K562 (cell line): ENCODE measurements around the gene ERCC1. TPM values are rescaled to one million over a fixed set of nuclear protein-coding genes. Genes with fewer than 3 reads are reported as not detected.

Experiments used
- ATF1 ChIP-seq, 2 experiments: fragments of 450-650 bp in 1 of 2; IDR thresholded peaks; 2 replicates each; pipeline ENCODE4 v1.6.1; 2016; ENCODE audit warnings: missing compliant biosample characterization in 1 of 2, missing genetic modification characterization in 1 of 2
- ATF4 ChIP-seq: fragments of 450-650 bp; formaldehyde crosslinking; IDR thresholded peaks from 2 replicates; pipeline ENCODE4 v1.4.0; 2022; ENCODE audit warnings: mild to moderate bottlenecking, moderate library complexity
- BRD9 ChIP-seq: fragments of 450-650 bp; IDR thresholded peaks from 2 replicates; pipeline ENCODE4 v1.6.1; 2018; ENCODE audit warnings: low read depth; ENCODE audit not compliant: partially characterized antibody
- CBFA2T2 ChIP-seq: fragments of 450-650 bp; conservative IDR thresholded peaks from 2 replicates; pipeline ENCODE4 v1.6.1; 2017; ENCODE audit warnings: mild to moderate bottlenecking
- CBFB ChIP-seq: sonication (generic); formaldehyde crosslinking; IDR thresholded peaks from 2 replicates; pipeline ENCODE4 v1.4.0; 2020; ENCODE audit warnings: mild to moderate bottlenecking, missing genetic modification reagents
- ESRRB ChIP-seq: fragments of 250-450 bp; sonication (Bioruptor Pico); IDR thresholded peaks from 2 replicates; pipeline ENCODE4 v1.5.0; 2020; ENCODE audit warnings: mild to moderate bottlenecking, moderate library complexity, borderline replicate concordance
- FIP1L1 ChIP-seq: fragments of 200-400 bp; formaldehyde crosslinking; IDR thresholded peaks from 2 replicates; pipeline ENCODE4 v1.6.1; 2018; ENCODE audit warnings: mild to moderate bottlenecking, low read depth, low read length; ENCODE audit not compliant: poor library complexity, severe bottlenecking
- GABPB2 ChIP-seq: fragments of 250-450 bp; sonication (Bioruptor Pico); conservative IDR thresholded peaks from 2 replicates; pipeline ENCODE4 v1.5.1; 2021; ENCODE audit warnings: mild to moderate bottlenecking
- GATAD2A ChIP-seq: fragments of 450-650 bp; IDR thresholded peaks from 2 replicates; pipeline ENCODE4 v1.6.1; 2017
- LEF1 ChIP-seq: fragments of 450-650 bp; IDR thresholded peaks from 2 replicates; pipeline ENCODE4 v1.6.1; 2016; ENCODE audit warnings: mild to moderate bottlenecking
- MCM5 ChIP-seq: fragments of 450-650 bp; IDR thresholded peaks from 2 replicates; pipeline ENCODE4 v1.6.1; 2016; ENCODE audit warnings: low read depth
- NBN ChIP-seq: fragments of 450-650 bp; IDR thresholded peaks from 2 replicates; pipeline ENCODE4 v1.6.1; 2016; ENCODE audit warnings: low read depth, mild to moderate bottlenecking
- NEUROD1 ChIP-seq: fragments of 150-350 bp; IDR thresholded peaks from 2 replicates; pipeline ENCODE4 v1.6.1; 2014; ENCODE audit warnings: borderline replicate concordance, low read length, low read depth; ENCODE audit not compliant: partially characterized antibody
- NONO ChIP-seq, 2 experiments: fragments of 200-400 bp in 1 of 2; fragments of 450-650 bp in 1 of 2; formaldehyde crosslinking in 1 of 2; IDR thresholded peaks; 2 replicates each; pipeline ENCODE4 v1.6.1; 2017; ENCODE audit warnings: low read depth in 2 of 2, mild to moderate bottlenecking in 2 of 2, moderate library complexity in 2 of 2, low read length in 1 of 2
- NR0B1 ChIP-seq: fragments of 450-650 bp; IDR thresholded peaks from one replicate; pipeline ENCODE4 v1.6.1; 2018; ENCODE audit warnings: mild to moderate bottlenecking, moderate library complexity; ENCODE audit not compliant: partially characterized antibody
- RCOR1 ChIP-seq, 2 experiments: IDR thresholded peaks; 2 replicates each; pipeline ENCODE4 v1.6.1; 2012; ENCODE audit warnings: low read depth in 2 of 2, low read length in 2 of 2, borderline replicate concordance in 1 of 2, improper control_type of control experiment in 1 of 2
- SMAD1 ChIP-seq: fragments of 150-350 bp; IDR thresholded peaks from 2 replicates; pipeline ENCODE4 v1.6.1; 2014; ENCODE audit warnings: low read length, low read depth; ENCODE audit not compliant: partially characterized antibody
- SUPT5H ChIP-seq: fragments of 450-650 bp; IDR thresholded peaks from 2 replicates; pipeline ENCODE4 v1.6.1; 2016
- TRIM28 ChIP-seq: fragments of 450-650 bp; IDR thresholded peaks from 2 replicates; pipeline ENCODE4 v1.6.1; 2017
- ZBTB17 ChIP-seq: fragments of 450-650 bp; formaldehyde crosslinking; IDR thresholded peaks from 2 replicates; pipeline ENCODE4 v1.4.0; 2020; ENCODE audit warnings: mild to moderate bottlenecking
- ZFPM2 ChIP-seq: fragments of 250-450 bp; sonication (Bioruptor Pico); IDR thresholded peaks from 2 replicates; pipeline ENCODE4 v1.5.1; 2022; ENCODE audit warnings: mild to moderate bottlenecking
- ZNF134 ChIP-seq: fragments of 250-450 bp; sonication (Bioruptor Pico); conservative IDR thresholded peaks from 2 replicates; pipeline ENCODE4 v1.4.0; 2020
- ZNF143 ChIP-seq: sonication (generic); formaldehyde crosslinking; IDR thresholded peaks from 2 replicates; pipeline ENCODE4 v1.9.0; 2022; ENCODE audit warnings: mild to moderate bottlenecking, missing genetic modification reagents
- ZNF253 ChIP-seq: fragments of 250-450 bp; sonication (Bioruptor Pico); conservative IDR thresholded peaks from 2 replicates; pipeline ENCODE4 v1.6.1; 2021; ENCODE audit warnings: mild to moderate bottlenecking
- ZNF3 ChIP-seq: fragments of 250-450 bp; sonication (Bioruptor Pico); IDR thresholded peaks from 2 replicates; pipeline ENCODE4 v1.5.0; 2021; ENCODE audit warnings: mild to moderate bottlenecking, moderate library complexity
- ZNF717 ChIP-seq: fragments of 250-450 bp; sonication (Bioruptor Pico); IDR thresholded peaks from 2 replicates; pipeline ENCODE4 v1.5.0; 2021
- polyA plus RNA-seq, 8 experiments: library from polyadenylated mRNA; depleted of rRNA in 4 of 8; stranded (reverse) in 5 of 8; unstranded in 3 of 8; fragments of >200 nt; fragmentation: Nextera tagmentation in 2 of 8; fragmentation: Illumina TruSeq in 1 of 8; extraction: Ambion mirVana in 2 of 8; extraction: Trizol in 1 of 8; gene quantifications; 2 replicates each; pipeline versions ENCODE4 v1.2.1 to v1.2.3, GENCODE V29; 2011 to 2014; ENCODE audit warnings: inconsistent platforms in 1 of 8, missing spikeins in 1 of 8
- total RNA-seq, 7 experiments: library from RNA; depleted of rRNA in 6 of 7; stranded (reverse); fragments of >200 nt in 6 of 7; fragmentation: Illumina TruSeq in 2 of 7; extraction: Trizol in 2 of 7; gene quantifications; 2 replicates each; pipeline versions ENCODE4 v1.2.1 to v1.2.3, GENCODE V29; 2011 to 2021; ENCODE audit warnings: low replicate concordance in 1 of 7
- TF ChIP-seq, protein P1 (sequence below): fragments of 250-450 bp; sonication (Bioruptor Pico); IDR thresholded peaks from 2 replicates; pipeline ENCODE4 v1.4.0; 2020; ENCODE audit warnings: borderline replicate concordance

Gene ERCC1
- total and polyA plus RNA-seq, 9 of the 15 experiments (the other 6 are each of a cell fraction or from before 2014, with no cell fraction given), result 9.3 to 92.6 (median 60.0) TPM

DNA sequence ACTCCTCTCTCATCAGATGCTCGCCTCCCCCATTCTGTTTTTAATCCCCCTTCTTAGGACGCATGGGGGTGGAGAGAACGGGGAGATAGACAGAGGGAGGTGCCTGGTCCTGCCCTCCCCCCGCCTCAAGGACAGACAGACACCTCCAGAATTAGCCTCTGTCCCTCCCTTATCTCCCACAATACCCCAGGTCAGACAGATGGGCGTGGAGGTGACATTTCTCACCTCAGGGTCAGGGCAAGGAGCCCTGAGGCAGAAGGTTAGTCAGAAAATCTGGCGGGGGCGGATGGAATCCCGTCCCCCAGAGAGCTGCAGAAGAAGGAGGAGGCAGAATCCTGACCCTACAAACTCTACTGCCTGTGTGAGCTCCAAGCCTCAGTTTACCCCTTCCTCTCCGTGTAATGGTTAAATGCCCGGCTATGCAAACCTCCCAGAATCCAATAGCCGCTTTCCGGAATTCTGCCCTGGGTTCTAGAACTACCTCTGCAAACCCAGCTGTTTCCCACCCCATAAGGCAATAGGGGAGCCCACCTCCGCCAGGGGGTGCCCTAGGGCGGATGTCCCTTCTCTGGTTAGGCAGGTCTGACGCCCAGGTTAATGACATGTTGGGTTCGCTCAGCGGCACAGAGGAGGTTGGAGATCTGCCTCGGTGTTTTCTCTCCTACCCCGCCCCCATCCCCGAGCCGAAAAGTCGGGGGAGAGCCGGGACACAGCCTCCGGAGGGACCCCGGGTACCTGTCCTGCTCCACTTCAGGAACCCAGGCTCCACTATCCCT lies 19.7 kb downstream of the ERCC1 start (continued):
- TF ChIP-seq ZNF253 (CRISPR knock-in tag) (no peak), ZBTB17 (CRISPR knock-in tag) (no peak), ZNF3 (CRISPR knock-in tag) (no peak), GABPB2 (no peak), ZNF717 (CRISPR knock-in tag) (no peak), ZNF143 (CRISPR knock-in tag) (peak; percentile 38; the same call in 1 of the 2 replicates), NR0B1 (no peak), LEF1 (peak; percentile 25; the same call in 1 of the 2 replicates), ATF4 (CRISPR knock-in tag) (no peak), NBN (no peak), MCM5 (no peak), SUPT5H (no peak), ZNF134 (CRISPR knock-in tag) (no peak), CBFB (no peak), ZFPM2 (no peak), ESRRB (CRISPR knock-in tag) (no peak), SMAD1 (no peak), GATAD2A (no peak), NEUROD1 (no peak), NONO (IDR thresholded peaks at IDR 0.05; ENCODE audit: low read depth in 2 of 2, low read length in 1 of 2) (no peak), TRIM28 (no peak), BRD9 (no peak), ATF1 (CRISPR knock-in tag; IDR thresholded peaks at IDR 0.05) (no peak), ATF1 (tag; IDR thresholded peaks at IDR 0.05) (peak; percentile 14; the same call in 1 of the 2 replicates), CBFA2T2 (no peak), RCOR1 (IDR thresholded peaks at IDR 0.05; ENCODE audit: borderline replicate concordance in 1 of 2, low read depth in 2 of 2, low read length in 2 of 2) (no peak; a peak in 1 of 4 replicates), FIP1L1 (no peak)
- TF ChIP-seq, protein P1, sequence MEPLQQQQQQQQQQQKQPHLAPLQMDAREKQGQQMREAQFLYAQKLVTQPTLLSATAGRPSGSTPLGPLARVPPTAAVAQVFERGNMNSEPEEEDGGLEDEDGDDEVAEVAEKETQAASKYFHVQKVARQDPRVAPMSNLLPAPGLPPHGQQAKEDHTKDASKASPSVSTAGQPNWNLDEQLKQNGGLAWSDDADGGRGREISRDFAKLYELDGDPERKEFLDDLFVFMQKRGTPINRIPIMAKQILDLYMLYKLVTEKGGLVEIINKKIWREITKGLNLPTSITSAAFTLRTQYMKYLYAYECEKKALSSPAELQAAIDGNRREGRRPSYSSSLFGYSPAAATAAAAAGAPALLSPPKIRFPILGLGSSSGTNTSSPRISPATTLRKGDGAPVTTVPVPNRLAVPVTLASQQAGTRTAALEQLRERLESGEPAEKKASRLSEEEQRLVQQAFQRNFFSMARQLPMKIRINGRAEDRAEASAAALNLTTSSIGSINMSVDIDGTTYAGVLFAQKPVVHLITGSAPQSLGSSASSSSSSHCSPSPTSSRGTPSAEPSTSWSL (CRISPR knock-in tag), result no peak
